ENCODE measurements around the gene RERE.

DNA sequence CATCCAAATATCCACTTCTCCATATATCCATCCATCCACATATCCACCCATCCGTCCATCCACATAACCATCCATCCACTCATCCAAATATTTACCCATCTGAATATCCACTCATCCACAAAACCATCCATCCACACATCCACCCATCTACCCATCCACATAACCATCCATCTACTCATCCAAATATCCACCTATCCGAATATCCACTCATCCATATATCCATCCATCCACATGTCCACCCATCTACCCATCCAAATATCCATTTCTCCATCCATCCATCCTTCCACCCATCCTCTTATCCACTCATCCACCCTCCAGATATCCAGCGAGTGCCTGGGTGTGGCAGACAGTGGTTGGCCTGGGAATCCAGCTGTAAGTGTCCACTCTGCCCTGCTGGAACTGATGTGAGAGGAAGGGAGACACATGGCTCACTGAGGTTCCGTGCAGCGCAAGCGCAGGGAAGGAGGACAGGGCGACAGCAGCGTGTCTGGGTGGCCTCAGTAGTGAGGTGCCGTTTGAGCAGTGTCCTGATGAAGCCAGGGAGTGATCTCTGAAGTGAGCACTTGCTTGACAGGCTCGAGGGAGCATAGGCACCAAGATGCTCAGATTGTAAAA is 472.4 kb downstream of the RERE start:
- TF ChIP-seq POLR2A (IDR thresholded peaks at IDR 0.05) (no peak), POLR2AphosphoS5 (IDR thresholded peaks at IDR 0.05) (no peak)
- TF ChIP-seq, protein P1, sequence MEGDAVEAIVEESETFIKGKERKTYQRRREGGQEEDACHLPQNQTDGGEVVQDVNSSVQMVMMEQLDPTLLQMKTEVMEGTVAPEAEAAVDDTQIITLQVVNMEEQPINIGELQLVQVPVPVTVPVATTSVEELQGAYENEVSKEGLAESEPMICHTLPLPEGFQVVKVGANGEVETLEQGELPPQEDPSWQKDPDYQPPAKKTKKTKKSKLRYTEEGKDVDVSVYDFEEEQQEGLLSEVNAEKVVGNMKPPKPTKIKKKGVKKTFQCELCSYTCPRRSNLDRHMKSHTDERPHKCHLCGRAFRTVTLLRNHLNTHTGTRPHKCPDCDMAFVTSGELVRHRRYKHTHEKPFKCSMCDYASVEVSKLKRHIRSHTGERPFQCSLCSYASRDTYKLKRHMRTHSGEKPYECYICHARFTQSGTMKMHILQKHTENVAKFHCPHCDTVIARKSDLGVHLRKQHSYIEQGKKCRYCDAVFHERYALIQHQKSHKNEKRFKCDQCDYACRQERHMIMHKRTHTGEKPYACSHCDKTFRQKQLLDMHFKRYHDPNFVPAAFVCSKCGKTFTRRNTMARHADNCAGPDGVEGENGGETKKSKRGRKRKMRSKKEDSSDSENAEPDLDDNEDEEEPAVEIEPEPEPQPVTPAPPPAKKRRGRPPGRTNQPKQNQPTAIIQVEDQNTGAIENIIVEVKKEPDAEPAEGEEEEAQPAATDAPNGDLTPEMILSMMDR (IDR thresholded peaks at IDR 0.05), result no peak
